ACHN (cell line): ENCODE results near the gene MMP10.
A peak's percentile ranks its signal among the peaks of the same experiment; 100 is the strongest.
"Not testable (repeated sequence)": the region's sequence is repeated elsewhere in the genome, so short reads cannot be mapped to it uniquely, and the experiment has no call there.

Experiments
- DNase-seq: peaks from one replicate; pipeline ENCODE4 v3.0.0-alpha.2; 2015
- in situ Hi-C: cut with HindIII; loops from 2 replicates; pipeline ENCODE4 v1.10.0; 2017; ENCODE audit warnings: low sequenced_read_pairs, low pct_ligation_motif_present, low pct_unique_long_range_greater_than_20kb

The MMP10 gene

GRCh38 chr11:102746746-102747578 is 33.5 kb downstream of the MMP10 start:
- in situ Hi-C loops, DNase-seq: not testable (repeated sequence)

DNA sequence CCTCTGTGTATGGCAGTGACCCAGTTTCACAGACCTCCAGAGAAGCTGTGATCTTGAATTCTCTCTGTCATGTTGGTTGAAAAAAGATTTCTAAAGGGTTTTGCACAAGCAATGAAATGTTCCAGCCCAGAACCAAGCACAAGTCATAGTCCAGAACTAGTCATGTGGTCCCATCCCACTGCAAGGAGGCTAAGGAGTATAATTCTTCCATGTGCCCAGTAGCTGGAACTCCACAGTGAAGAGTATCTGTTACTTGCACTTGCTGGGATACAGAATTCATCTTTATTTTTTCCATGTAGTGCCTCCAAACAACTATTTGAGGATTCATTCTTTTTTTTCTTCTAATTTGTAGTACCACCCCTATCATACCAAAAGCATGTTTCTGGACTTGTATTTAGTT is 45.8 kb downstream of the MMP10 start:
- in situ Hi-C loops: no loop called here
- no peak for DNase-seq

- DNase-seq: peak; percentile 65
- in situ Hi-C loops: no loop called here
Measured at GRCh38 chr11:102733232-102733875, 47.1 kb downstream of the MMP10 start.

DNA sequence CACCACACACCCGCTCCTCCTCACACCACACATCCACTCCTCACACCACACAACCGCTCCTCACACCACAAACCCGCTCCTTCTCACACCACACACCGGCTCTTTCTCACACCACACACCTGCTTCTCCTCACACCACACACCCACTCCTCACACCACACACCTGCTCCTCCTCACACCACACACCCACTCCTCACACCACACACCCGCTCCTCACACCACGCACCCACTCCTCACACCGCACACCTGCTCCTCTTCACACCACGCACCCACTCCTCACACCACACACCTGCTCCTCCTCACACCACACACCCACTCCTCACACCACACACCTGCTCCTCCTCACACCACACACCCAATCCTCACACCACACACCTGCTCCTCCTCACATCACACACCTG is 49.5 kb downstream of the MMP10 start:
- DNase-seq, in situ Hi-C loops: not testable (repeated sequence)

DNA sequence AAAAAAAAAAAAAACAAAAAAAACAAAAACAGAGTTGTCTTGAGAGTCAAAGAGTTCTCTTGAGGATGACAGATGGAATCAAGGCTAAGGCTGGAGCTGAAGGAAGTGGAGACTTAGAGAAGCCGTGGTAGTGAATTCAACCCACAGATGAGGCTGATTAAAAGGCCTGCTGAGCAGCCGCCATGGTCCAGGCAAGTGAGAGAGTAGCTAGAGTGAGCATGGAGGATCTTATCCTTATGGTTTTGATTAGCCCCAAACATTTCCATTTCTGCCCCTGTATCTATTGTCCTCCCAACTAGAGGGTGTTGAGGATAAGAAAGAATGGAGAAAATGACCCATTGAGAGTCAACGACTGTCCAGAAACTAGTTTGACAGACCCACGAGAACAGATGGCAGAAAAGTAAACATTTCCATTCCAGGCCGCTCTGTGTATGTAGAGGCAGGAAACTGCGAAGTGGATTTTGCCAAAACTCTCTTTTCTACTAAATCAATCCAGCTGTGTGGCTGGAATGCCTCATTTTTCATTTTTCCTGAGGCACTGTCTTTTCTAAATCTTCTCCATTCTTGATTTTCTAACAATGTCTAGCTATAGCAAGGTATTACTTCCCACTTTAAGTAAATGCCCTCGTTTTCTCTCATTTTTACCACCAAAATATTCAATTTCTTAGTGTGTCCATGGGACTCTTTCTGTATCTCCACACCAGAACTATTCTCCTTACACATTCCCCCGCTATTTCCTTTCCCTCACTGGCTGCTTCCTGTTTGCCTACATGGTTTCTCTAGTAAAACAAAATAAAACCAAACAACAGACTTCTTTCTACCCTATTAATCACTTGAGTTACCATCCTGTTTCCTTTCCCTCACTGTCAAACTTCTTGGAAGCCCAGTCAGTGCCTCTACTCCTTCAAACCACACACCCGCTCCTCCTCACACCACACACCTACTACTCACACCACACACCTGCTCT is 50.3 kb downstream of the MMP10 start:
- no peak for DNase-seq
- in situ Hi-C loops: no loop called here

DNA sequence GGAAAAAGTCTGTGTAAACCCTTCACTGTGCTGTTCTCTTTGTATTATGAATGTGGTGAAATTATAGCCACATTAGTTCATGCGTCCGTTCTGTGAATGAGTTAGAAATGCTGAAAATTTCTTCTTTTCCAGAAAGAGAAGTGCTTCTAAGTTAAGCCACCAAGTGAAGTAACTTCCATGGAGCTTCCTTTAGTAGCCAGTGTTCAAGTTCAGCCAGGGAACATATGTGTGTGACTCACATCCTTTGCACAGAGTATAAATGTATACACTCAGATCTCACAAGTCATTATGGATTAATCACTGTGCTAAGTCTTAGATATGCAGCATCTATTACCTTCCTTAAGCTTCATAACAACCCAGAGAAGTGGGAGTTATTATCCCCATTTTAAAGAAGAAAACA is 52.5 kb downstream of the MMP10 start:
- in situ Hi-C loops: no loop called here
- no peak for DNase-seq

- in situ Hi-C loops: no loop called here
- DNase-seq: no peak
Measured at GRCh38 chr11:102724904-102725500, 55.4 kb downstream of the MMP10 start, which contains the start of gene MMP8. Gene MMP8 (minus strand): TSS chr11:102724954. CDS start chr11:102724855, 99 bp downstream.

- in situ Hi-C loops: no loop called here
- DNase-seq: no peak
Measured at GRCh38 chr11:102722821-102723220, 57.6 kb downstream of the MMP10 start.
